HL-60/S4 (cell line): Measurements from ENCODE around the gene ERC2.

ENCODE experiments used
- in situ Hi-C: fragments of 300-500 bp; cut with MboI; formaldehyde crosslinking; loops from 2 replicates; pipeline ENCODE4 v1.14.3; 2022; ENCODE audit warnings: low sequenced_read_pairs

ERC2 gene

GRCh38 chr3:56321383-56321782, 146.9 kb downstream of the ERC2 start:
- in situ Hi-C loops = no loop called here

GRCh38 chr3:56320883-56321282, 147.4 kb downstream of the ERC2 start:
- in situ Hi-C loops = no loop called here

GRCh38 chr3:56318891-56319290, 149.4 kb downstream of the ERC2 start:
- in situ Hi-C loops = no loop called here

GRCh38 chr3:56316944-56317343, 151.3 kb downstream of the ERC2 start:
- in situ Hi-C loops = no loop called here

- in situ Hi-C loops = no loop called here
Observed at GRCh38 chr3:56314842-56315241, 153.4 kb downstream of the ERC2 start.

- in situ Hi-C loops = no loop called here
Observed at GRCh38 chr3:56309465-56309864, 158.8 kb downstream of the ERC2 start.

GRCh38 chr3:56308471-56308870, 159.8 kb downstream of the ERC2 start:
- in situ Hi-C loops = no loop called here

GRCh38 chr3:56304069-56304468, 164.2 kb downstream of the ERC2 start:
- in situ Hi-C loops = no loop called here

- in situ Hi-C loops = no loop called here
Observed at GRCh38 chr3:56303487-56303886, 164.8 kb downstream of the ERC2 start.

DNA sequence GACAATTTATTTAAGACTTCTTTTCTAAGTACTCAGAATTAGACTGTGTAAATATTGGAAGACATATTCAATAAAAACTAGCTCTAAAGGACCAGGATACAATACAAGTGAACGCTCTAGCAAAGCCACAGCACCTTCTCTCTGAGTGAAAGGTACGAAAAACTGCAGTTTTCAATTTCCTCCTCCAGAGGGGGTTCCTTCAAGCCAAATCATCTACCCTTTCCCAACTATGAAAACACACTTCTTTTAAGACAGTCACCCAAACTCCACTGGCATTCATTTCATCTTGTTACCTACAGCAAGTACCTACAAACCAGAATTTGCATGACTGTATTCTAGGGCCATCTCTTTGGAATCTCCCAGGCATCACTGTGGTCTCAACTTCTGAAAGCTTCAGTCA, 165.8 kb downstream of the ERC2 start:
- in situ Hi-C loops = no loop called here

GRCh38 chr3:56297281-56297840, 170.9 kb downstream of the ERC2 start:
- in situ Hi-C loops = no loop called here

GRCh38 chr3:56296361-56296760, 171.9 kb downstream of the ERC2 start:
- in situ Hi-C loops = no loop called here

DNA sequence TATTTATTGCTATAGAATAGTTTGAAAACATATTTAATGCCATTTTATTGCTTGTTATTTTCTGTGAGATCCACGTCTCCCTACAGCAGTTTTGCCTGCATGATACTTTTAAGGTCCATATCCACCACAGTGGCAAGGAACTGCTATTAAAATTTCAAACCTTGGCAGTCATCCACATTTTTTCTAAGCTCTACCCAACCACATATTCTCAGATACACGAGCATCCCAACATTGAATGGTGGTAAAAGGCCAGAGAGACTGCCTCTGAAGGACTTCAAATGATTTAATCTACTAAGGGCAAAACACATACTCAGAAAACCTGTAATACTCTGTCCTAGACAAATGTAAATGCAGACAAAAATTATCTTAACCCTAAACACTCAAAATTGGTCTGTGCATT, 173.1 kb downstream of the ERC2 start:
- in situ Hi-C loops = no loop called here

DNA sequence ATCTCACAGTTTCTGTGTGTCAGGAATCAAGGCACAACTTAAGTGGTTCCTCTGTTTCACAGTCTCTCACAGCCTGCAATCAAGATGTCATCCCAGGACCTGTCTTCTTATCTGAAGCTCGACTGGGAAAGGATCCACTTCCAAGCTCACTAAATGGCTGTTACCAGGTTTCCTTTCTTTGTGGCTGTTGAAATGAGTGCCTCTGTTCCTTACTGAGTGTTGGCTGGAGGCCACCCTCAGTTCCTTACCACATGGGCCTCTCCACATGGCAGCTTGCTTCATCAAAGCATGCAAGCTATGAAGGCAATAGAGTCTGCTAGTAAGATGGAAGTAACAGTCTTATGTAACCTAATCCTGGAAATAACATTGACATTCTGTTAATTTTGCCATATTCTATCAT, 174.0 kb downstream of the ERC2 start:
- in situ Hi-C loops = no loop called here

- in situ Hi-C loops = no loop called here
Observed at GRCh38 chr3:56291953-56292352, 176.3 kb downstream of the ERC2 start.

DNA sequence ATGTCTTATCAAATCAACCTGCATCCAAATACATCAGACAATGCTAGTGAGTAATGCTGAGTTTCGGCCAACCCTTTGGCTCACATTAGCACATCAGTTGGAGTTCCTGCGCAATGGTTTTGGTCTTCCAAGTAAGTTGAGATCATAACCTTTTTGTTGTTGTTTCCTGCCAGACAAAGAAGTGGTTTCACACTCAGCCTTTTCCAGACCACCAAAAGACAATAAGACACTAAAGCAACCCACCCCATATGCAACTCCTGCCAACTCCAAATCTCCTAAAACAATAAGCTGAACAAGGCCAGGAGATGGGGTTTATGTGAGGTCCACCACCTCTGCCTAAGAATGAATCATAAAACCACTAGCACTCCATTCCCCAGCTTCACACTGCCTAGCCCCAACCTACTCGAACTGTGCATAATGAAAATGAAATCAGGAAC, 177.0 kb downstream of the ERC2 start:
- in situ Hi-C loops = no loop called here

DNA sequence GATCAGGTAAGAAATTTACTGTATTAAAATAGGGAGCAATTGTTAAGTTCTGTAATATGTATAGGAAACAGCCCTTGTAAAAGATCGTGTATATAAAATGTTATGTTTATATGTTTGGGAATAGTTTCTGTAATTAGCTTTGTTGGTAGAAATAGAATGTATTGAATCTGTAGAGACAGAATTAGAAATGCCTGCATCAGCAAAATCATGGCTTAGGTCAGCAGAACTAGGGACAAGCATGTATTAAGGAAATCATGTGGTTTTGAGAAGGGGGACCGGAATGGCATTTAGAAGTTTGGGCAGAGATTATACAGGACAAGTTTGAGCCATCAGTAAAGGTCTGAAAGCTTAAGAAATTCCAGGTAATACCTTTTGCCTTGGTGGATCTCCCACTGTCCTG, 177.9 kb downstream of the ERC2 start:
- in situ Hi-C loops = no loop called here

DNA sequence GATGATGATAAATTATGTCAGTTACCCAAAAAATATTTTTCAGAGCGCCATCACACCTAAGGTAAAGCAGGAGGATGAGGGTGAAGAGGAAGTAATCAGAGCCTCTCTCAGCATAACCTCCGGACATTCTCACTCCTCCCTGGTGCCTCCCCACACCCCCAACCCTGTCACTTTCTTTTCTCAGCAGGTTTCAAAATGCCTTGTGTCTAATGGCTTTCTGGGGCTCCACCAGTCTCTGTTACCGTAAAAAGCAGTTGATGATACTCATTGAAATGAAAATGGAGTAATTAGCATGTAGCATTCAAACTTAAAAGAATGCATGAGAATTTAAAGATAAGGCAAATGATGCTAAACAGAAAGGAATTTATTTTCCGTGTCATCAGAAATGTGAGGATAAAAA, 180.0 kb downstream of the ERC2 start:
- in situ Hi-C loops = no loop called here

DNA sequence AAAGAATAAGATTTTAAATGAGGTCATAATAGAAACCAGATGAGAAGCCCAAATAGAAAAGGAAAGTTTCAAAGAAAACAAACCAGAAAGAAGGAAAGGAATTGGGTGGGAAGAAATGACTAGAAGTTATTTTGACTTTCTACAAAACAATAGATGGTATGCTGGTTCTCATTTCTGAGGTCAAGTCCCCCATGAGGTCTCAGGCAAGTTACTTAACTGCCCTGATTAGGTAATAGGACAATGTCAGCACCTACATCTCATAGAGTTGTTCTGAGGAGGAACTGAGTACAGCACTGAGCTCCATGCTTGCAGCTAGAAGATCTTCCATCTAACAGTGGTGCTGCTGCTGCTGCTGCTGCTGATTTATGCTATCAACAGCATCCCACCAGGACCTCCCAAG, 185.9 kb downstream of the ERC2 start:
- in situ Hi-C loops = no loop called here

DNA sequence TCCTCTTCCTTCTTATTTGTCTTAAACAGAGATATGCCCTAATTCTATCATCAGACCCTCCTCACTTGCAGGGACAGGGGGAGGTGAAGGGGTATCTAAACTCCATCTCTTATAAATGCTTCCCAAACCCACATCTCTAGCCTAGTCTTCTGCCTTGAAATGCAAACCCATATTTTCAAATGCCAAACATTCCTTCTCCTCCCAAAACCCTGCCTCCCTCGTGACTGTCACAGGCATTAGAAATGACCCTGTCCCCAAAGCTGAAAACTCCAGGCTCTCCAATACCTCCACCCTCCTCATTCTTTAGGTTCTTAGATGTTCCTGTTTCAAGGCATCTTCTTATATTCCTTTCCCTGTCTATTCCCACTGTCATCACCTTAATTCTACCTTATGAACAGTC, 191.0 kb downstream of the ERC2 start:
- in situ Hi-C loops = no loop called here

GRCh38 chr3:56275120-56275519, 193.1 kb downstream of the ERC2 start:
- in situ Hi-C loops = no loop called here

GRCh38 chr3:56269755-56270535, 198.3 kb downstream of the ERC2 start:
- in situ Hi-C loops = no loop called here
